Measurements from ENCODE around the gene AGPAT2. TPM values are rescaled to one million over a fixed set of nuclear protein-coding genes. Genes with fewer than 3 reads are reported as not detected.

Gene AGPAT2
- total RNA-seq, 2 experiments from 2014 or later, result 17.2 to 18.8 TPM

DNA sequence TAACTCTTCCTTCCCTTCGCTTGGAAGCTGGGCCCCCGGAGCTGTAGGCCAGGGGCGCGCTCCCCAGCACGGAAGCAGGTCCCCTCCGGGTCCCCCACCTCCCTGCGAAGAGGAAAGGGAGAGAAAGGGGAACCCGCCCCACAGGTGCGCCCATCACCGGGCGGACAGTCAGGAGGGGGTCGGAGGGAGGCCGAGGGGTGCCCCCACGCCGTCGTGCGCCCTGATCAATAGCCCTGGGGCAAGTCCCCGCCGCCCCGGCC, 793 bp downstream of the AGPAT2 start:
- ChIA-PET CTCF (interaction anchor here (1.0 kb wide), 1 partner anchor 22 kb away, joined by 3 read pairs; no protein-coding TSS in a partner anchor), POLR2A (interaction anchor here (1.0 kb wide), 1 partner anchor 28 kb away, joined by 3 read pairs; no protein-coding TSS in a partner anchor)
- H3K36me3 Mint-ChIP-seq (ENCODE audit: low read depth), result no peaks in the 10 kb centered on the region
- H3K27ac Mint-ChIP-seq, result no peak overlapping the region
- no peak for DNase-seq
- peak overlapping the region; percentile 72 for H3K4me3 Mint-ChIP-seq
- peaks cover 11% of the 10 kb centered on the region for H3K27me3 Mint-ChIP-seq
- peaks cover 6% of the 10 kb centered on the region for H3K4me1 Mint-ChIP-seq
- H3K9me3 Mint-ChIP-seq, result no peaks in the 10 kb centered on the region

DNA sequence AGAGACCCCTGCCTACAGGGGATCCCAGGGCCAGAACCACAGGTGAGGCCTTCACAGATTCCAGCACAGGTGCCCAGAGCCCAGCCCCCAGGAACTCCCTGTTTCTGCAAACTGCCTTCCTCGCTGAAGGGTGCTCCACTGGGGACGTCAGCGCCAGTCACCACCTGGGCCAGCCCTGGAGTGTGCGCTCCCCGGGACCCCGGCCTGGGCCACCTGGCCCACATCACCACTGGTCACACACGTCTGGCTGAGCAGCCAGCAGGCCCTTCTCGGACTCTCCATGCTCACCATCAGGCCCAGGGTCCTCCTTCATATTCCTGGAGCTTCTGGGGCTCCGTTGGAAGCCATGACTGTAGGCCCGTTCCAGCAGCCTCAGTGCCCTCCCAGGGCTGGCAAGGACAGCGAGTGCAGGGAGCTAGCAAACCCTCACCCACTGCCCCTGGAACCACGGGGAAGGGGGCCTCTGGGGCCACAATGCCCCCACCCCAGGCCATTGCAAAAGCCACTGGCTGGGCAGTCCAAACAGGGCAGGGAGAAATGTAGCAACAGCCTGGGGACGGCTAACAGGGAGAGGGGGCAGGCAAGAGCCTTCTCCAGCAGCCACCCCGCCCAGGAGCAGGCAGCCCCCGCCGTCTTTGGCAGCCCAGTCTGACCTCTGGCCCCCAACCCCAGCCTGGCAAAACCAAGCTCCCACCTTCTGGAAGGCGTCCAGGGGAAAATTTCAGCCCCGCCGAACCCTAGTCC, 1.3 kb downstream of the AGPAT2 start:
- H3K27ac Mint-ChIP-seq, result peak overlapping the region; percentile 26
- ChIA-PET POLR2A (interaction anchor here (1.0 to 1.1 kb wide), 2 partner anchors 28 to 42 kb away, joined by 3 to 5 read pairs; no protein-coding TSS in a partner anchor), CTCF (interaction anchor here (0.6 kb wide), 1 partner anchor 41 kb away, joined by 3 read pairs; no protein-coding TSS in a partner anchor)

DNA sequence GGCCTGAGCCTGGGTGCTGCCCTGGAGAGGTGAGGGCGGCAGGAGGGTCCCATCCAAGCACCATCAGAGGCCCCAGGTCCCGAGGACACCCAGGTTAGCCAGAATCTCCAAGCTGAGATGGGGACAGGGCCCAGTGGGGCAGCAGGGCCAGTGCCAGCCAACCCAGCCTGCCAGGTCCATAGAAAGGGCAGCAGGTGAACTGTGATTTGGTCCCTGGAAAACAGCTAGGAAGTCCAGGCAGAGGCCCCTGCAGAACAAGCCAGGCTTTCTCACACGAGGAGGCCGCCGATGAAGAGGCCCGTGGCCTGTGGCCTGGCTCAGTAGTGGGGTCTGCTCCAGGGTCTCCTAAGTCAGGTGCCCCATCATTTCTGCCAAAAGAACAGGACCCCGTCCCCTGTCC, 2.0 kb downstream of the AGPAT2 start:
- POLR2A ChIA-PET, result interaction anchor here (1.1 kb wide), 1 partner anchor 42 kb away, joined by 5 read pairs; no protein-coding TSS in a partner anchor
- CTCF ChIA-PET, result no interaction called here
- Mint-ChIP-seq H3K36me3 (ENCODE audit: low read depth) (no peaks in the 10 kb centered on the region), H3K4me1 (peaks cover 6% of the 10 kb centered on the region), H3K27ac (no peak overlapping the region), H3K9me3 (no peaks in the 10 kb centered on the region), H3K27me3 (peaks cover 11% of the 10 kb centered on the region), H3K4me3 (no peak overlapping the region)
- no peak for DNase-seq

More for the DNA sequence above, 1.3 kb downstream of the AGPAT2 start:
- Mint-ChIP-seq H3K36me3 (ENCODE audit: low read depth) (no peaks in the 10 kb centered on the region), H3K27me3 (peaks cover 11% of the 10 kb centered on the region), H3K9me3 (no peaks in the 10 kb centered on the region), H3K4me1 (peaks cover 6% of the 10 kb centered on the region), H3K4me3 (peak overlapping the region; percentile 72)
- no peak for DNase-seq

DNA sequence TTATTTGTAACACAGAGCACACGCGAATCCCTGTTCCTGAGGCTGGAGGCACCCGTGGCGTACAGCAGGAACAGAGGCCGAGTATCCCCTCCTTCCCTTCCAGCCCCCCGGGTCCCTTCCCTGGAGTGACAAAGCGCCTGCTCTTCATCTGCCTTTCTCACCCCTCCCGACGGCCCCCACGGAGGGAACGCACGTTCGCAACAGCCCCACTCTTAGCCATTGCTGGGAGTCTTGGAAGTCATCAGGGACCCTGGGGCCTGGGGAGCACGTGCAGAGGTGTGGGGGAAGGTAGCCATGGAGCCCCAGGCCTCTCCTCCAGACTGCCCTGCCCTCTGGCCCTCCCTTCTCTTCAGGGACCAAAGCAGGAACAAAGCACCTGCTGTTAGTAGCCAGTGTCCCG, 2.5 kb downstream of the AGPAT2 start:
- no peaks in the 10 kb centered on the region for H3K36me3 Mint-ChIP-seq (ENCODE audit: low read depth)
- H3K4me1 Mint-ChIP-seq, result peaks cover 6% of the 10 kb centered on the region
- peaks cover 7% of the 10 kb centered on the region for H3K27me3 Mint-ChIP-seq
- no peak for DNase-seq
- ChIA-PET CTCF (no interaction called here), POLR2A (interaction anchor here (1.0 to 1.1 kb wide), 2 partner anchors 43 to 201 kb away, joined by 3 to 5 read pairs; no protein-coding TSS in a partner anchor)
- no peaks in the 10 kb centered on the region for H3K9me3 Mint-ChIP-seq
- H3K4me3 Mint-ChIP-seq, result no peak overlapping the region
- no peak overlapping the region for H3K27ac Mint-ChIP-seq

DNA sequence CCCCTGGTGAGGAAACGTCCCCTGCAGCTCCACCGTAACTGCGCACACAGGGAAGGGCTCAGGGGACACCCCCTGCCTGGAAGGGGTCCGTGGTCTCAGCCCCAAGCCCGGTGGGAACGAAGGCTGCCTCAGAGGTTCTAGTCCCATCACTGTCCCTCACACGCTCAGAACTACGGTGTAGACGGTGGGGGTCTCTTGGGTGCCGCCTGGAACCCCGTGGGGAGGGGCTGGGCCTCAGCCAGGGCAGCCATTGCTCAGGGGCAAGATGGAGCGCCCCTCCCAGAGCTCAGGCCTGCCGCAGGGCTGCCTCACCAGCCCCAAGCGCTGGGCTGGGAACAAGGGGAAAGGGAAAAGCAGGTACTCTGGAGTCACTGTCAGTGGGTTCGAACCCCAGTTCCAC, 2.9 kb downstream of the AGPAT2 start:
- Mint-ChIP-seq H3K9me3 (no peaks in the 10 kb centered on the region), H3K36me3 (ENCODE audit: low read depth) (no peaks in the 10 kb centered on the region), H3K27me3 (peaks cover 6% of the 10 kb centered on the region), H3K4me1 (peaks cover 6% of the 10 kb centered on the region), H3K4me3 (no peak overlapping the region), H3K27ac (no peak overlapping the region)
- ChIA-PET CTCF (no interaction called here), POLR2A (interaction anchor here (1.0 kb wide), 1 partner anchor 200 kb away, joined by 3 read pairs; no protein-coding TSS in a partner anchor)
- no peak for DNase-seq

DNA sequence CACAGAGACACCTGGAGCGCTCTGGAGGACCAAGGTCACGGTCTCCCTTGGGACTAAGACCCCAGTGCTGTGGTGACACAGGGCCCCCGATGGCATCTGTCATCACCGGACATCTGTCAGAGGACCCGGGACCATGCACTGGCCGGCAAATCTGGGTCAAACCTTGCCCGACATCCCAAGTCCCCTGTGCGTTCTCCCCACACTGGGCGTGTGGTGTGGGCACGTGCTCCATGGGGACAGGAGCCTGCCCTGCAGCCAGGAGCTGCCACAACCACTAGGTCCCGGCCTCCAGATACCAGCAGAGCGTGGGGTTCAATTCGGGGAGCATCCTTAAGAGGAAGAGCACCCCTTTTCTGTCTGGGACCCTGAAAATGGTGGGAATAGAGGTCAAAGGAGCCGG, 3.5 kb downstream of the AGPAT2 start:
- H3K4me3 Mint-ChIP-seq, result no peak overlapping the region
- ChIA-PET CTCF (no interaction called here), POLR2A (interaction anchor here (0.6 to 1.0 kb wide), 2 partner anchors 14 to 200 kb away, joined by 3 to 4 read pairs; no protein-coding TSS in a partner anchor)
- no peak for DNase-seq
- H3K36me3 Mint-ChIP-seq (ENCODE audit: low read depth), result no peaks in the 10 kb centered on the region
- H3K27ac Mint-ChIP-seq, result no peak overlapping the region
- peaks cover 4% of the 10 kb centered on the region for H3K27me3 Mint-ChIP-seq
- no peaks in the 10 kb centered on the region for H3K9me3 Mint-ChIP-seq
- H3K4me1 Mint-ChIP-seq, result peaks cover 6% of the 10 kb centered on the region

DNA sequence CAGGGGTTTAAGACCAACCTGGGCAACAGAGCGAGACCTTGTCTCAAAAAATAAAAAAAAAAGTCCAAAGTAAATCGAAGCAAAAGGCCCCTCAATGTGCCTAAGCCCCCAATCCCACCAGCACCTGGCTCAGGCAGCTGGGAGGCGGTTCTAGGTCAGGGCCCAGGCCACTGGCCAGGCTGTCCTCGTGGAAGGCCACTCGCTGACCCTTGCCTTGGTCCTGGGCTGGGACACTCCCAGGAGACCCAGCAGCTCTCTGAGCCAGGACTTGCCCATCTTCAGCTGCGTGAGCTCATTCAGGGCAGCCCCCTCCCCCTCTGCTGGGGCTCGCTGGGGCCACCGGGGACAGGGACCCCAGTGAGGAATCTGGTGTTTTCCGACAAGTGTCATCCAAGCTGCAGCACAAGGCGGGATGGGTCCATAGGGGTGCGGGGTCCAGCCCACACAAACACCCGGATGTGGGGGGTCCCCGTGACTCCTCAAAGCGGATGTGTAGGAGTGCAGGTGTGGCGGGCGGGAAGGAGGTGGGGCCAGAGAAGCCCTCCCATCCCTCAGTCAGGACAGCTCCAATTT, 4.0 kb downstream of the AGPAT2 start:
- CTCF ChIA-PET, result no interaction called here
- POLR2A ChIA-PET, result interaction anchor here (0.6 kb wide), 1 partner anchor 14 kb away, joined by 4 read pairs; no protein-coding TSS in a partner anchor
- H3K27ac Mint-ChIP-seq, result no peak overlapping the region

DNA sequence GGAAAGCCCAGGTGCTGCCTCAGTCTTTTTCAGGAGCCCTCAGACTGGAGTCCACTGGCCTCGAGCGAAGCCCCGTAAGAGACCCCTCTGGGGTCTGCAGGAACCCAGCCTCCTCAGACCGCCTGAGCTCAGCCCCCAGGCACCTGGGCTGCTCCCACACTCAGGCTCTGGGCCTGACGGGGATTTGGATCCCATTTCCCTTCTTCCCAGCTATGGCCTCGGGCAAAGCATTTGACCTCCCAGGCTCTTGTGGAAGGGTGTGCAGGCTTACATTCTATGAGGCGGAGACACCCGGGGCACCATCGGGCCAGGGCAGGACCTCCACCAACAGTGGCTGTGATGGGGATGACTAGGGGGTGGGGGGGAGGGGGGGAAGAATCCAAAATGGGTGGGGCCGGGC, 4.5 kb downstream of the AGPAT2 start:
- Mint-ChIP-seq H3K9me3 (no peaks in the 10 kb centered on the region), H3K4me1 (peaks cover 6% of the 10 kb centered on the region), H3K4me3 (no peak overlapping the region), H3K27ac (no peak overlapping the region), H3K36me3 (ENCODE audit: low read depth) (no peaks in the 10 kb centered on the region), H3K27me3 (no peaks in the 10 kb centered on the region)
- POLR2A ChIA-PET, result no interaction called here
- DNase-seq, result no peak
- CTCF ChIA-PET, result no interaction called here

More for the DNA sequence above, 4.0 kb downstream of the AGPAT2 start:
- Mint-ChIP-seq H3K27me3 (peaks cover under 1% of the 10 kb centered on the region), H3K4me3 (no peak overlapping the region), H3K36me3 (ENCODE audit: low read depth) (no peaks in the 10 kb centered on the region), H3K4me1 (peaks cover 6% of the 10 kb centered on the region), H3K9me3 (no peaks in the 10 kb centered on the region)
- no peak for DNase-seq

DNA sequence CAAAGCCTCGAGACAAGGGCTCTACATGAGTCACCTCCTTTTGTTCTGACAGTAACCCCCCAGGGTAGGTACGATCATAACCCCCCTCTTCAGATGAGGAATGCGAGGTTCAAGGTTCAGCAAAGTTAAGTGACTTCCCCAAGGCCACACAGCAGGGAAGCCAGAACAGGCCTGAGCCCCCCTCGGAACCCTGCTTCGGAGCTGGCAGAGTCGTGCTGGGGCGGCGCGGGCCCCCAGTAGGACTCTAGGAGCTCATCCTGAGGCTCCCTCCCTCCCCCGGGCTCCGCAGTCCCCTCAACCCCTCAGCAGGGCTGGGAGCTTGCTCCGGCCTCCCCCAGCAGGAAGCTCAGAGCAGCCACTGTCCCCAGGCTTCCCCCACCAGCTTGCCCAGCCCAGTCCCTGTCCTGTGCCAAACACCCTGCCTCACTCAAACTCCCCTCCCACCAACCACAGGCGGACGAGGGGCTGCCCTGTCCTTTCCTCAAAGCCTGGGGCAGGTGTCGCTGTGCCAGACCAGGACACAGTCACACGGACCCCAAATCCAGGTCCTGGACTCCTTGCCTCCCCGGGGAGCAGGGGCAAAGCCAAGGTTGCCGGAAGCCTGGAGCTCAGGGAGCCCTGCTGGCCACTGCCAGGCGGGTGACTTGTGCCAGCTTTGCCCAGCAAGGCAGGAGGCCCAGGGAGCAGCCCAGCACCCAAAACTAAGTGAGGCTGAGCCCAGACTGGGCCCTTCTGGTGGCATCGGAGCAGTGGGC, 5.1 kb downstream of the AGPAT2 start:
- no peak for DNase-seq
- ChIA-PET POLR2A (no interaction called here), CTCF (interaction anchor here (1.1 kb wide), 1 partner anchor 10 kb away, joined by 3 read pairs; no protein-coding TSS in a partner anchor)
- H3K36me3 Mint-ChIP-seq (ENCODE audit: low read depth), result no peaks in the 10 kb centered on the region
- no peak overlapping the region for H3K4me3 Mint-ChIP-seq
- peaks cover 6% of the 10 kb centered on the region for H3K4me1 Mint-ChIP-seq
- no peaks in the 10 kb centered on the region for H3K9me3 Mint-ChIP-seq
- H3K27ac Mint-ChIP-seq, result no peak overlapping the region
- no peaks in the 10 kb centered on the region for H3K27me3 Mint-ChIP-seq

DNA sequence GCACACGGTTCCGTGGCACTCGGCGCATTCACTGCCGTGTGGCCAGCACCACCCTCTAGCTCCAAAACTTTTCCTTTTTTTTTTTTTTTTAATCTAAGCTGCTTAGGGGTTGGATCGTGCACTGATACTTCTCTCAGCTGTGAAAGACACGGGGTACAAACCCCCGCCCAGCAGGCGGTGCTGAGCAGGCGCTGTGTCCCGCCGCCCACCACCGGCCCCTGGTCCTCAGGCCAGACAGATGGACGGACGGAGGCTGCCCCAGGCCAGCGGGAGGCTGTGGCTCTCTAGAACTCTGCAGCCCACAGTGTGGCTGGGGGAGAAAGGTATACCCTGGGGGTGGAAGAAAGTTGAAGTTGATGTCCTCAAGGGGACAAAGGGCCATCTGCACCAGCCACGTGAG, 6.2 kb downstream of the AGPAT2 start:
- DNase-seq, result no peak
- H3K4me1 Mint-ChIP-seq, result peaks cover 3% of the 10 kb centered on the region
- H3K4me3 Mint-ChIP-seq, result no peak overlapping the region
- POLR2A ChIA-PET, result interaction anchor here (1.0 kb wide), 1 partner anchor 197 kb away, joined by 3 read pairs; no protein-coding TSS in a partner anchor
- CTCF ChIA-PET, result interaction anchor here (1.1 to 1.5 kb wide), 2 partner anchors 9 kb away, joined by 3 read pairs; no protein-coding TSS in a partner anchor
- H3K27me3 Mint-ChIP-seq, result no peaks in the 10 kb centered on the region
- H3K36me3 Mint-ChIP-seq (ENCODE audit: low read depth), result no peaks in the 10 kb centered on the region
- no peaks in the 10 kb centered on the region for H3K9me3 Mint-ChIP-seq
- H3K27ac Mint-ChIP-seq, result no peak overlapping the region

DNA sequence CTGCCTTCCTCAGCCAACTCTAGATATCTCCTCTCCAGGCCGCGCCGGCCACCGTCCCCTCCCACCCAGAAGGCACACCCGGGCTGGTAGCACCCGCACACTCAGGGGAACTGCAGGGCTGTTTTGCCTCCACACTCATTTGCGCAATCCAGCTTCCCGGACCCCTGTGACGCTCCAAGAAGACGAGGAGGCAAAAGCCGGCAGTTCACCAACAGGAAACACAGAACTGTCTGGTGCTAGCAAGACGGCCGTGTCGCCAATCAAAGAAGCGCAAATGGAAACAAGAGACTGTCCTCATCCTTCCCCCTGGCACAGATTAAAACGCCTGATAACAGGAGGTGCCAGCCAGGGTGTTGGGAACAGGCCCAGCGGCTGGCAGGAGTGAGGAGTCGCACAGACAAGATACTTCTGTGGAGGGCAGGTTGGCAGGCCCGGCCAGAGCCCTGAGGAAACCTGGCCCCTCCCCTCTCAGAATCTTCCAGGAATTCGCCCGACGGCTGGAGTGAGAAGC, 7.8 kb downstream of the AGPAT2 start:
- Mint-ChIP-seq H3K4me1 (no peaks in the 10 kb centered on the region), H3K9me3 (no peaks in the 10 kb centered on the region), H3K36me3 (ENCODE audit: low read depth) (no peaks in the 10 kb centered on the region), H3K27me3 (no peaks in the 10 kb centered on the region), H3K27ac (no peak overlapping the region), H3K4me3 (no peak overlapping the region)
- no peak for DNase-seq
- ChIA-PET CTCF (interaction anchor here (0.8 to 1.5 kb wide), 2 partner anchors 8 to 45 kb away, joined by 3 read pairs; no protein-coding TSS in a partner anchor), POLR2A (no interaction called here)

DNA sequence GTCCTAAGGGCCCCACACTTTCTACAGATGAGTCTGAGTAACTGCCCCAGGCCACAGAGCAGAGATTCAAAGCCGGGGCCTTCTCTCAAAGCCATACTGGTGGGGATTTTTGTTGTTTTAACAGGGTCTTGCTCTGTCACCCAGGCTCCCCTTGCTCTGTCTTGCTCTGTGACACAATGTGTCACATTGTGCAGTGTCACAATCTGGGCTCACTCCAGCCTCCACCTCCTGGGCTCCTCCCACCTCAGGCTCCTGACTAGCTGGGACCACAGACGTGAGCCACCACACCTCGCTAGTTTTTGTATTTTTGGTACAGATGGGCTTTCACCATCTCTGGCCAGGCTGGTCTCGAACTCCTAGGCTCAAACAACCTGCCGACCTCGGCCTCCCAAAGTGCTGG, 8.6 kb downstream of the AGPAT2 start:
- DNase-seq, result no peak
- no peaks in the 10 kb centered on the region for H3K27me3 Mint-ChIP-seq
- H3K27ac Mint-ChIP-seq, result no peak overlapping the region
- no peaks in the 10 kb centered on the region for H3K36me3 Mint-ChIP-seq (ENCODE audit: low read depth)
- no peak overlapping the region for H3K4me3 Mint-ChIP-seq
- ChIA-PET POLR2A (no interaction called here), CTCF (no interaction called here)
- H3K9me3 Mint-ChIP-seq, result no peaks in the 10 kb centered on the region
- H3K4me1 Mint-ChIP-seq, result no peaks in the 10 kb centered on the region

DNA sequence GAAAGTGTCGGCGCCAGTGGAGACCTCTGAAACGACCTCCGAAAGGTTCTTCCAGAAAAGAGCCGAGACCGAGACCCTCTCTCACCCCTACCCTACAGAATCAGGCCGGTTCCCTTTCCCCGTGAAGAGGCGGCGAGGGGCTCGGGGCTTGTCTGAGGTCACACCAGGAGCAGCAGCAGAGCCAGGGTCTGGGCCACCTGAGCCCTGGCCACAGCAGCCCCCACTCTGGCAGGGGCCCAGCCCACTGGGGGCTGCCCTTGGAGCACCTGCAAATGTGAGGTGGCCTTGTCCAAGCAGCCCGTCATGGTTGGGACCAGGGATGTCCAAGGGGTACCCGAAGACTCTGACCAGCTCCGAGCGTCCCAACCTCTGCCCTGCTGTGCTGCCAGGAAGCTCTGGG, 9.2 kb downstream of the AGPAT2 start:
- H3K27me3 Mint-ChIP-seq, result no peaks in the 10 kb centered on the region
- no peak for DNase-seq
- ChIA-PET POLR2A (no interaction called here), CTCF (no interaction called here)
- H3K36me3 Mint-ChIP-seq (ENCODE audit: low read depth), result no peaks in the 10 kb centered on the region
- no peaks in the 10 kb centered on the region for H3K9me3 Mint-ChIP-seq
- H3K4me3 Mint-ChIP-seq, result no peak overlapping the region
- no peak overlapping the region for H3K27ac Mint-ChIP-seq
- H3K4me1 Mint-ChIP-seq, result no peaks in the 10 kb centered on the region

Measured in activated CD4-positive, alpha-beta memory T cell treated with anti-CD3 and anti-CD28 coated beads, Interleukin-2, amount 10 ng/mL, durations not matched to agents 7 days and 5 days (primary cell).